HCT116 (cell line): Measurements from ENCODE around the gene SLC6A3.

Experiments
- CEBPB ChIP-seq: IDR thresholded peaks from 2 replicates; pipeline ENCODE4 v1.6.1; 2012; ENCODE audit warnings: low read depth
- FOSL1 ChIP-seq: IDR thresholded peaks from 2 replicates; pipeline ENCODE4 v1.6.1; 2012; ENCODE audit warnings: low read depth
- SRF ChIP-seq: IDR thresholded peaks from 2 replicates; pipeline ENCODE4 v1.6.1; 2012; ENCODE audit warnings: low read depth
- TF ChIP-seq, protein P1 (sequence below): IDR thresholded peaks from 2 replicates; pipeline ENCODE4 v1.6.1; 2012; ENCODE audit warnings: low read depth

DNA sequence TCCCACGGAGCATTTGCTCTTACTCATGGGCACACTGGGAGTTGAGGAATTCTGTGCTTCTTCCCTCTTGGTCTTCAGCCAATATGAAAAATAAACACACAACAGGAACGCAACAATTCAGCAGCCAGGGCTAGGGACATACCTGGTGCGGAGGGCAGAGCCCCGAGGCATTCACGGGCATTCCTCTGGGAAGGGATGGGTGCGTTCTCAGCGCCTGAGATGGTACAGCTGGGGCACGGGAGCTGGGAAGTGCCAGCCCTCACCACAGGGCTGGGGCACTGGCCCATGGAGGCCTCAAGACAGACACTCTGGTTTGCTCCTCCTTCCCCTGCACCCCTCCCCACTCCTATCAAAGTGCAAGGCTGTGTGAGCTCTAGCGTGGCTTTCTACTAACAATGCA is 2.1 kb downstream of the SLC6A3 start:
- no peak for TF ChIP-seq FOSL1
- TF ChIP-seq, protein P1, sequence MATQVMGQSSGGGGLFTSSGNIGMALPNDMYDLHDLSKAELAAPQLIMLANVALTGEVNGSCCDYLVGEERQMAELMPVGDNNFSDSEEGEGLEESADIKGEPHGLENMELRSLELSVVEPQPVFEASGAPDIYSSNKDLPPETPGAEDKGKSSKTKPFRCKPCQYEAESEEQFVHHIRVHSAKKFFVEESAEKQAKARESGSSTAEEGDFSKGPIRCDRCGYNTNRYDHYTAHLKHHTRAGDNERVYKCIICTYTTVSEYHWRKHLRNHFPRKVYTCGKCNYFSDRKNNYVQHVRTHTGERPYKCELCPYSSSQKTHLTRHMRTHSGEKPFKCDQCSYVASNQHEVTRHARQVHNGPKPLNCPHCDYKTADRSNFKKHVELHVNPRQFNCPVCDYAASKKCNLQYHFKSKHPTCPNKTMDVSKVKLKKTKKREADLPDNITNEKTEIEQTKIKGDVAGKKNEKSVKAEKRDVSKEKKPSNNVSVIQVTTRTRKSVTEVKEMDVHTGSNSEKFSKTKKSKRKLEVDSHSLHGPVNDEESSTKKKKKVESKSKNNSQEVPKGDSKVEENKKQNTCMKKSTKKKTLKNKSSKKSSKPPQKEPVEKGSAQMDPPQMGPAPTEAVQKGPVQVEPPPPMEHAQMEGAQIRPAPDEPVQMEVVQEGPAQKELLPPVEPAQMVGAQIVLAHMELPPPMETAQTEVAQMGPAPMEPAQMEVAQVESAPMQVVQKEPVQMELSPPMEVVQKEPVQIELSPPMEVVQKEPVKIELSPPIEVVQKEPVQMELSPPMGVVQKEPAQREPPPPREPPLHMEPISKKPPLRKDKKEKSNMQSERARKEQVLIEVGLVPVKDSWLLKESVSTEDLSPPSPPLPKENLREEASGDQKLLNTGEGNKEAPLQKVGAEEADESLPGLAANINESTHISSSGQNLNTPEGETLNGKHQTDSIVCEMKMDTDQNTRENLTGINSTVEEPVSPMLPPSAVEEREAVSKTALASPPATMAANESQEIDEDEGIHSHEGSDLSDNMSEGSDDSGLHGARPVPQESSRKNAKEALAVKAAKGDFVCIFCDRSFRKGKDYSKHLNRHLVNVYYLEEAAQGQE, result no peak
- TF ChIP-seq SRF, result no peak
- TF ChIP-seq CEBPB, result no peak
